Measurements from ENCODE around the gene SLC26A5. TPM values are rescaled to one million over a fixed set of nuclear protein-coding genes. Genes with fewer than 3 reads are reported as not detected.

SLC26A5 gene
- total and polyA plus RNA-seq, 10 of the 15 experiments (the other 5 are each of a cell fraction or from before 2014, with no cell fraction given) = 0.03 TPM; not detected in 9

DNA sequence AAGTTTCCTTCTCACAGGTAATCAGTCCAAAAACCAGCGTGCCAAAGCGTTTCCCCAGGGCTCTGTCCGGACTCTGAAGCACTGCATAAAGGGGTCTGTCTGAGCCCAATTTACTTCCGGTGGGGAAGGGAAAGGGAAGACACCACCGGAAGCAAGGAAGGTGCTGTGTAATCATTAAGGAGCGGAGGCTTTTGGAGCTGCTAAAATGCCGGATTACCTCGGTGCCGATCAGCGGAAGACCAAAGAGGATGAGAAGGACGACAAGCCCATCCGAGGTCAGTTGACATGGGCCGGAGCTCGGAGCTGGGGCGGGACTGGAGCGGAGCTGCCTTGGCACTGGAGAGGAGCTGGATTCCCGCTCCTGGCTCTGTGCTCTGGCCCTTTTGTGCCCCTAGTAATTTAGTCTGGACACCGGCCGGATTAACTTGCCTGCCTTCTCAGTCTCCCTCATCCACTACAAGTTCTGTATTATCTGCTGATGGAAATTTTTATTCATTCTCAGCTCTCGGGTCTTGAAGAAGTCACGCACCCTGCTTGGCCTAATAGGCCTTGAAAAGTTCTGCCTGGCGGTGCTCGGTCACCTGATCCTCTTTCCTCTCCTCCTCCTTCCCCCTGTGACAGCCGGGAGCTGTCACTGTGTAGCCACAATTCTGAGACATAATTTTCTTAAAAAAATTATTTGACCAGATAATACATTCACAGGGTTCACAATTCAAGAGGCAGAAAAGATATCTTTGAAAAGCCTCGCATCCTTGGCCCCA is 98.3 kb downstream of the SLC26A5 start, which contains the start of gene PSMC2 (continued):
- TF ChIP-seq, protein P1, sequence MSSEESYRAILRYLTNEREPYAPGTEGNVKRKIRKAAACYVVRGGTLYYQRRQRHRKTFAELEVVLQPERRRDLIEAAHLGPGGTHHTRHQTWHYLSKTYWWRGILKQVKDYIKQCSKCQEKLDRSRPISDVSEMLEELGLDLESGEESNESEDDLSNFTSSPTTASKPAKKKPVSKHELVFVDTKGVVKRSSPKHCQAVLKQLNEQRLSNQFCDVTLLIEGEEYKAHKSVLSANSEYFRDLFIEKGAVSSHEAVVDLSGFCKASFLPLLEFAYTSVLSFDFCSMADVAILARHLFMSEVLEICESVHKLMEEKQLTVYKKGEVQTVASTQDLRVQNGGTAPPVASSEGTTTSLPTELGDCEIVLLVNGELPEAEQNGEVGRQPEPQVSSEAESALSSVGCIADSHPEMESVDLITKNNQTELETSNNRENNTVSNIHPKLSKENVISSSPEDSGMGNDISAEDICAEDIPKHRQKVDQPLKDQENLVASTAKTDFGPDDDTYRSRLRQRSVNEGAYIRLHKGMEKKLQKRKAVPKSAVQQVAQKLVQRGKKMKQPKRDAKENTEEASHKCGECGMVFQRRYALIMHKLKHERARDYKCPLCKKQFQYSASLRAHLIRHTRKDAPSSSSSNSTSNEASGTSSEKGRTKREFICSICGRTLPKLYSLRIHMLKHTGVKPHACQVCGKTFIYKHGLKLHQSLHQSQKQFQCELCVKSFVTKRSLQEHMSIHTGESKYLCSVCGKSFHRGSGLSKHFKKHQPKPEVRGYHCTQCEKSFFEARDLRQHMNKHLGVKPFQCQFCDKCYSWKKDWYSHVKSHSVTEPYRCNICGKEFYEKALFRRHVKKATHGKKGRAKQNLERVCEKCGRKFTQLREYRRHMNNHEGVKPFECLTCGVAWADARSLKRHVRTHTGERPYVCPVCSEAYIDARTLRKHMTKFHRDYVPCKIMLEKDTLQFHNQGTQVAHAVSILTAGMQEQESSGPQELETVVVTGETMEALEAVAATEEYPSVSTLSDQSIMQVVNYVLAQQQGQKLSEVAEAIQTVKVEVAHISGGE (CRISPR knock-in tag; IDR thresholded peaks at IDR 0.05) = peak; percentile 89
- TF ChIP-seq, protein P2, sequence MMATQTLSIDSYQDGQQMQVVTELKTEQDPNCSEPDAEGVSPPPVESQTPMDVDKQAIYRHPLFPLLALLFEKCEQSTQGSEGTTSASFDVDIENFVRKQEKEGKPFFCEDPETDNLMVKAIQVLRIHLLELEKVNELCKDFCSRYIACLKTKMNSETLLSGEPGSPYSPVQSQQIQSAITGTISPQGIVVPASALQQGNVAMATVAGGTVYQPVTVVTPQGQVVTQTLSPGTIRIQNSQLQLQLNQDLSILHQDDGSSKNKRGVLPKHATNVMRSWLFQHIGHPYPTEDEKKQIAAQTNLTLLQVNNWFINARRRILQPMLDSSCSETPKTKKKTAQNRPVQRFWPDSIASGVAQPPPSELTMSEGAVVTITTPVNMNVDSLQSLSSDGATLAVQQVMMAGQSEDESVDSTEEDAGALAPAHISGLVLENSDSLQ (IDR thresholded peaks at IDR 0.05) = peak; percentile 25; the same call in 1 of the 2 replicates
- TF ChIP-seq, protein P3, sequence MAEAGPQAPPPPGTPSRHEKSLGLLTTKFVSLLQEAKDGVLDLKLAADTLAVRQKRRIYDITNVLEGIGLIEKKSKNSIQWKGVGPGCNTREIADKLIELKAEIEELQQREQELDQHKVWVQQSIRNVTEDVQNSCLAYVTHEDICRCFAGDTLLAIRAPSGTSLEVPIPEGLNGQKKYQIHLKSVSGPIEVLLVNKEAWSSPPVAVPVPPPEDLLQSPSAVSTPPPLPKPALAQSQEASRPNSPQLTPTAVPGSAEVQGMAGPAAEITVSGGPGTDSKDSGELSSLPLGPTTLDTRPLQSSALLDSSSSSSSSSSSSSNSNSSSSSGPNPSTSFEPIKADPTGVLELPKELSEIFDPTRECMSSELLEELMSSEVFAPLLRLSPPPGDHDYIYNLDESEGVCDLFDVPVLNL (IDR thresholded peaks at IDR 0.05; ENCODE audit: low read depth, low read length) = 0 out of 2 replicates have a peak, but pooled peaks have one; percentile 36
- peak; percentile 99 for TF ChIP-seq GABPA (IDR thresholded peaks at IDR 0.05; ENCODE audit: low read depth)
- peak; percentile 44; the same call in 1 of the 2 replicates for TF ChIP-seq HDGF (IDR thresholded peaks at IDR 0.05)
- no peak for TF ChIP-seq TCF7 (IDR thresholded peaks at IDR 0.05; ENCODE audit: borderline replicate concordance)
- no peak for TF ChIP-seq ZNF622 (IDR thresholded peaks at IDR 0.05)
- TF ChIP-seq, protein P4, sequence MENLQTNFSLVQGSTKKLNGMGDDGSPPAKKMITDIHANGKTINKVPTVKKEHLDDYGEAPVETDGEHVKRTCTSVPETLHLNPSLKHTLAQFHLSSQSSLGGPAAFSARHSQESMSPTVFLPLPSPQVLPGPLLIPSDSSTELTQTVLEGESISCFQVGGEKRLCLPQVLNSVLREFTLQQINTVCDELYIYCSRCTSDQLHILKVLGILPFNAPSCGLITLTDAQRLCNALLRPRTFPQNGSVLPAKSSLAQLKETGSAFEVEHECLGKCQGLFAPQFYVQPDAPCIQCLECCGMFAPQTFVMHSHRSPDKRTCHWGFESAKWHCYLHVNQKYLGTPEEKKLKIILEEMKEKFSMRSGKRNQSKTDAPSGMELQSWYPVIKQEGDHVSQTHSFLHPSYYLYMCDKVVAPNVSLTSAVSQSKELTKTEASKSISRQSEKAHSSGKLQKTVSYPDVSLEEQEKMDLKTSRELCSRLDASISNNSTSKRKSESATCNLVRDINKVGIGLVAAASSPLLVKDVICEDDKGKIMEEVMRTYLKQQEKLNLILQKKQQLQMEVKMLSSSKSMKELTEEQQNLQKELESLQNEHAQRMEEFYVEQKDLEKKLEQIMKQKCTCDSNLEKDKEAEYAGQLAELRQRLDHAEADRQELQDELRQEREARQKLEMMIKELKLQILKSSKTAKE (IDR thresholded peaks at IDR 0.05; ENCODE audit: low read depth, poor library complexity, severe bottlenecking) = peak; percentile 52
- peak; percentile 49; the same call in 1 of the 2 replicates for TF ChIP-seq CREM (IDR thresholded peaks at IDR 0.05; ENCODE audit: low read depth)
- TF ChIP-seq MTA2 (IDR thresholded peaks at IDR 0.05; ENCODE audit: low read depth) = peak; percentile 27; the same call in 1 of the 2 replicates
- peak; percentile 35 for TF ChIP-seq MEF2B (IDR thresholded peaks at IDR 0.05; ENCODE audit: partially characterized antibody, poor library complexity, severe bottlenecking)
- TF ChIP-seq BHLHE40 (IDR thresholded peaks at IDR 0.05; ENCODE audit: borderline replicate concordance in 1 of 2, low read depth in 2 of 2, low read length in 1 of 2) = no peak; a peak in 1 of 4 replicates
- no peak for TF ChIP-seq SMARCA5 (IDR thresholded peaks at IDR 0.05)
- no peak for TF ChIP-seq RFX5 (IDR thresholded peaks at IDR 0.05; ENCODE audit: low read depth, low read length)
- TF ChIP-seq, protein P5, sequence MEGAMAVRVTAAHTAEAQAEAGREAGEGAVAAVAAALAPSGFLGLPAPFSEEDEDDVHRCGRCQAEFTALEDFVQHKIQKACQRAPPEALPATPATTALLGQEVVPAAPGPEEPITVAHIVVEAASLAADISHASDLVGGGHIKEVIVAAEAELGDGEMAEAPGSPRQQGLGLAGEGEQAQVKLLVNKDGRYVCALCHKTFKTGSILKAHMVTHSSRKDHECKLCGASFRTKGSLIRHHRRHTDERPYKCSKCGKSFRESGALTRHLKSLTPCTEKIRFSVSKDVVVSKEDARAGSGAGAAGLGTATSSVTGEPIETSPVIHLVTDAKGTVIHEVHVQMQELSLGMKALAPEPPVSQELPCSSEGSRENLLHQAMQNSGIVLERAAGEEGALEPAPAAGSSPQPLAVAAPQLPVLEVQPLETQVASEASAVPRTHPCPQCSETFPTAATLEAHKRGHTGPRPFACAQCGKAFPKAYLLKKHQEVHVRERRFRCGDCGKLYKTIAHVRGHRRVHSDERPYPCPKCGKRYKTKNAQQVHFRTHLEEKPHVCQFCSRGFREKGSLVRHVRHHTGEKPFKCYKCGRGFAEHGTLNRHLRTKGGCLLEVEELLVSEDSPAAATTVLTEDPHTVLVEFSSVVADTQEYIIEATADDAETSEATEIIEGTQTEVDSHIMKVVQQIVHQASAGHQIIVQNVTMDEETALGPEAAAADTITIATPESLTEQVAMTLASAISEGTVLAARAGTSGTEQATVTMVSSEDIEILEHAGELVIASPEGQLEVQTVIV (IDR thresholded peaks at IDR 0.05; ENCODE audit: borderline replicate concordance, partially characterized antibody) = no peak
- TF ChIP-seq NFYA (IDR thresholded peaks at IDR 0.05; ENCODE audit: borderline replicate concordance, low read depth, low read length) = no peak

Measured in GM12878 (cell line).